Gastrocnemius medialis (tissue), 4 donors: Measurements from ENCODE around the gene C10orf120. TPM values are rescaled to one million over a fixed set of nuclear protein-coding genes. Genes with fewer than 3 reads are reported as not detected.

ENCODE experiments used
- ATAC-seq, 2 donors: fragments of 150-250 bp; one replicate each; pipeline ENCODE4 v1.9.1; 2016
- DNase-seq, 2 donors: peaks; one replicate each; pipeline ENCODE4 v3.0.0-alpha.2; 2019
- H3K27ac ChIP-seq, 4 donors: fragments of 200-600 bp; sonication (generic); 1 replicate in 1 of 4; 2 replicates in 3 of 4; pipeline ENCODE4 v1.5.1; 2016 to 2018; ENCODE audit warnings: mild to moderate bottlenecking in 2 of 4, moderate library complexity in 1 of 4
- H3K27me3 ChIP-seq, 3 donors: fragments of 200-600 bp; sonication (generic) in 2 of 3; 1 replicate in 1 of 3; 2 replicates in 2 of 3; pipeline versions ENCODE4 v1.5.1 to v1.6.0; 2016 to 2019; ENCODE audit warnings: mild to moderate bottlenecking in 1 of 3, moderate library complexity in 1 of 3
- H3K36me3 ChIP-seq, 2 donors: fragments of 200-600 bp; sonication (generic) in 1 of 2; one replicate each; pipeline ENCODE4 v1.5.1; 2017 to 2018
- H3K4me1 ChIP-seq, 2 donors: fragments of 200-600 bp; sonication (generic) in 1 of 2; one replicate each; pipeline ENCODE4 v1.5.1; 2016 to 2017; ENCODE audit warnings: mild to moderate bottlenecking in 2 of 2
- H3K4me3 ChIP-seq, 4 donors: fragments of 200-600 bp; sonication (generic) in 3 of 4; 1 replicate in 1 of 4; 2 replicates in 3 of 4; pipeline ENCODE4 v1.5.1; 2016 to 2019; ENCODE audit warnings: mild to moderate bottlenecking in 2 of 4
- H3K9me3 ChIP-seq, 3 donors: fragments of 200-600 bp; sonication (generic) in 2 of 3; 1 replicate in 1 of 3; 2 replicates in 2 of 3; pipeline ENCODE4 v1.5.1; 2016 to 2019
- CTCF ChIP-seq, 5 experiments: fragments of 450-650 bp in 3 of 5; fragments of 200-600 bp in 2 of 5; sonication (generic) in 2 of 5; IDR thresholded peaks in 4 of 5; conservative IDR thresholded peaks in 1 of 5; 1 replicate in 4 of 5; 2 replicates in 1 of 5; pipeline ENCODE4 v1.5.1; 2016 to 2019; ENCODE audit warnings: antibody characterized with exemption in 5 of 5, mild to moderate bottlenecking in 3 of 5, moderate library complexity in 3 of 5
- POLR2A ChIP-seq, 2 donors: fragments of 450-650 bp; IDR thresholded peaks; one replicate each; pipeline ENCODE4 v1.6.1; 2017; ENCODE audit warnings: antibody characterized with exemption in 2 of 2, mild to moderate bottlenecking in 2 of 2, moderate library complexity in 2 of 2
- in situ Hi-C, 4 donors: fragments of 200-750 bp; cut with MboI; loops; one replicate each; pipeline versions ENCODE4 v1.15.0 to v1.8.0; 2017; ENCODE audit warnings: low sequenced_read_pairs in 4 of 4
- intact Hi-C: fragments of 100-400 bp; cut with DNase I; formaldehyde crosslinking; loops from one replicate; pipeline ENCODE4 v1.15.1; 2023; ENCODE audit warnings: low total_unique reads
- total RNA-seq, 4 donors: library from RNA; depleted of rRNA; stranded (reverse); fragments of >200 nt; gene quantifications; one replicate each; pipeline versions ENCODE4 v1.1.0 to v1.2.3, GENCODE V29; 2016

Gene C10orf120
- total RNA-seq, 4 donors from 2014 or later = not detected

GRCh38 chr10:122727426-122727825 lies 27.8 kb upstream of the C10orf120 start:
- no peak for ATAC-seq
- intact Hi-C loops (no loop called here), in situ Hi-C loops (no loop called here)
- Histone ChIP-seq H3K4me3 (no peak overlapping the region), H3K36me3 (no peaks in the 10 kb centered on the region), H3K27me3 (peaks cover 0 to 5% (median 0%) of the 10 kb centered on the region in 3 donors), H3K27ac (no peak overlapping the region), H3K4me1 (no peaks in the 10 kb centered on the region), H3K9me3 (no peaks in the 10 kb centered on the region)
- TF ChIP-seq POLR2A (IDR thresholded peaks at IDR 0.05) (no peak), CTCF (IDR thresholded peaks at IDR 0.05 in 4 of 5, conservative IDR thresholded peaks at IDR 0.05 in 1 of 5) (no peak)
- DNase-seq = no peak

DNA sequence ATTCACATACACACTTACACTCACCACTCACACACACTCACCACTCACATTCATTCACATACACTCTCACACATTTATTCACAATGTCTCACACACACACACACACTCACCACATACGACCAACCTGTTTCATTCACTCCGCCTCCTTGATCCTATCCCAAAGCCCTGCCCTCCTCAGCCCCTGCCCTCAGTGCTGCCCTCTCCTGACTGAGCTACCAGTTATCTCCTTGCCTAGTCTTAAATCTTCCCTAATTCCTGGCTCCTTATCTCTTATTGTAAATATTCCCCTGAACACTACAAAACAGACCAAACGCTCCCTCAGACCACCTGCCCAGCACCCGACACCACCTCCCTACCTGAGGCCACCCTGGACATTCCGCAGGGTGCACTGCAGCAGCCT lies 26.1 kb upstream of the C10orf120 start:
- Histone ChIP-seq H3K9me3 (no peaks in the 10 kb centered on the region), H3K27me3 (peaks cover 0 to 5% (median 0%) of the 10 kb centered on the region in 3 donors), H3K27ac (no peak overlapping the region), H3K36me3 (no peaks in the 10 kb centered on the region), H3K4me3 (no peak overlapping the region), H3K4me1 (no peaks in the 10 kb centered on the region)
- no peak for TF ChIP-seq CTCF (IDR thresholded peaks at IDR 0.05 in 4 of 5, conservative IDR thresholded peaks at IDR 0.05 in 1 of 5)
- DNase-seq (no peak), ATAC-seq (no peak)
- in situ Hi-C loops = no loop called here
- intact Hi-C loops = no loop called here

GRCh38 chr10:122725006-122725405 lies 25.4 kb upstream of the C10orf120 start:
- no peak for ATAC-seq
- TF ChIP-seq CTCF (IDR thresholded peaks at IDR 0.05 in 4 of 5, conservative IDR thresholded peaks at IDR 0.05 in 1 of 5) (no peak), POLR2A (IDR thresholded peaks at IDR 0.05) (no peak)

GRCh38 chr10:122721111-122721510 lies 21.5 kb upstream of the C10orf120 start:
- no peak overlapping the region for H3K4me3 ChIP-seq
- H3K4me1 ChIP-seq = no peaks in the 10 kb centered on the region
- intact Hi-C loops (no loop called here), in situ Hi-C loops (no loop called here)
- no peaks in the 10 kb centered on the region for H3K36me3 ChIP-seq
- no peaks in the 10 kb centered on the region for H3K27me3 ChIP-seq
- ATAC-seq (no peak), DNase-seq (no peak)
- no peak for TF ChIP-seq CTCF (IDR thresholded peaks at IDR 0.05 in 4 of 5, conservative IDR thresholded peaks at IDR 0.05 in 1 of 5)
- no peak for TF ChIP-seq POLR2A (IDR thresholded peaks at IDR 0.05)
- H3K9me3 ChIP-seq = no peaks in the 10 kb centered on the region
- H3K27ac ChIP-seq = no peak overlapping the region

More at GRCh38 chr10:122725006-122725405, 25.4 kb upstream of the C10orf120 start:
- H3K27ac ChIP-seq = no peak overlapping the region
- peaks cover 0 to 5% (median 0%) of the 10 kb centered on the region in 3 donors for H3K27me3 ChIP-seq
- H3K4me1 ChIP-seq = no peaks in the 10 kb centered on the region
- no peak for DNase-seq
- intact Hi-C loops (no loop called here), in situ Hi-C loops (no loop called here)
- H3K4me3 ChIP-seq = no peak overlapping the region
- no peaks in the 10 kb centered on the region for H3K9me3 ChIP-seq
- no peaks in the 10 kb centered on the region for H3K36me3 ChIP-seq

DNA sequence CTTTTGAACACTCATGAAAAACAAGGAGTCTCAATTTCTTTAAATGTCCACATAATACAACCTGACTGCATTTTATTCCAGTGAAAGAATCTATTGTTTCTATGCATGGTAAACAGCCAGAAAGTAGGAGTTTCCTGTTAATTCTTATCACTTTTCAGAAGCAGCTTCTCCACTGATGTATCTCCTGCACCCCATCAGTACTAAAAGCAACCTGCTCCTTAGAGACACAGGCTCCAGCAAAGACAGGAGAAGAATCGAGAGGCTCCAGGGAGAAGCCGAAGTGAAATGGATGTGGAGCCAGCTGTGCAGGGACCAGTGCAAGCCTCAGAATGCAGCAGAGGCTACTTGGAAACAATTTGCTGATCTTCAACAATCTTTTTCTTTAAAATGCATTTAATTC lies 16.4 kb upstream of the C10orf120 start:
- intact Hi-C loops = no loop called here
- Histone ChIP-seq H3K36me3 (no peaks in the 10 kb centered on the region), H3K4me3 (no peak overlapping the region), H3K27ac (no peak overlapping the region), H3K9me3 (no peaks in the 10 kb centered on the region), H3K4me1 (no peaks in the 10 kb centered on the region), H3K27me3 (peaks cover 0 to 12% (median 0%) of the 10 kb centered on the region in 3 donors)
- TF ChIP-seq CTCF (IDR thresholded peaks at IDR 0.05 in 4 of 5, conservative IDR thresholded peaks at IDR 0.05 in 1 of 5) = no peak
- no peak for TF ChIP-seq POLR2A (IDR thresholded peaks at IDR 0.05)
- in situ Hi-C loops = no loop called here
- no peak for DNase-seq
- no peak for ATAC-seq
